Hepatic stellate cell (primary cell): Measurements from ENCODE around the gene TRAF3.
"Not testable (repeated sequence)": the region's sequence is repeated elsewhere in the genome, so short reads cannot be mapped to it uniquely, and the experiment has no call there.

Experiments used
- DNase-seq: peaks from one replicate; pipeline ENCODE4 v3.0.0; 2011; ENCODE audit warnings: low spot score

The TRAF3 gene

GRCh38 chr14:102807013-102807406 lies 29.8 kb downstream of the TRAF3 start:
- no peak for DNase-seq

GRCh38 chr14:102809870-102810269 lies 32.6 kb downstream of the TRAF3 start:
- no peak for DNase-seq

- no peak for DNase-seq
These were observed 33.3 kb downstream of the TRAF3 start for GRCh38 chr14:102810523-102810922.

GRCh38 chr14:102811254-102811963 lies 34.2 kb downstream of the TRAF3 start:
- DNase-seq: no peak

GRCh38 chr14:102811971-102812370 lies 34.7 kb downstream of the TRAF3 start:
- no peak for DNase-seq

GRCh38 chr14:102813691-102814090 lies 36.4 kb downstream of the TRAF3 start:
- no peak for DNase-seq

- DNase-seq: no peak
These were observed 40.1 kb downstream of the TRAF3 start for GRCh38 chr14:102817318-102817717.

GRCh38 chr14:102817942-102818940 lies 41.0 kb downstream of the TRAF3 start:
- no peak for DNase-seq

- DNase-seq: no peak
These were observed 42.0 kb downstream of the TRAF3 start for GRCh38 chr14:102819176-102819628.

- DNase-seq: no peak
These were observed 42.6 kb downstream of the TRAF3 start for GRCh38 chr14:102819747-102820330.

GRCh38 chr14:102821252-102821651 lies 44.0 kb downstream of the TRAF3 start:
- DNase-seq: no peak

- DNase-seq: no peak
These were observed 45.1 kb downstream of the TRAF3 start for GRCh38 chr14:102822311-102822863.

- not testable (repeated sequence) for DNase-seq
These were observed 45.6 kb downstream of the TRAF3 start for GRCh38 chr14:102822887-102823286.

- DNase-seq: no peak
These were observed 46.3 kb downstream of the TRAF3 start for GRCh38 chr14:102823546-102823945.

GRCh38 chr14:102824832-102825231 lies 47.6 kb downstream of the TRAF3 start:
- peak; percentile 27 for DNase-seq

GRCh38 chr14:102825307-102826095 lies 48.3 kb downstream of the TRAF3 start:
- DNase-seq: no peak

GRCh38 chr14:102826161-102826560 lies 48.9 kb downstream of the TRAF3 start:
- DNase-seq: no peak

- no peak for DNase-seq
These were observed 49.8 kb downstream of the TRAF3 start for GRCh38 chr14:102826751-102827675.

GRCh38 chr14:102827716-102828115 lies 50.5 kb downstream of the TRAF3 start:
- DNase-seq: no peak

- DNase-seq: no peak
These were observed 50.9 kb downstream of the TRAF3 start for GRCh38 chr14:102828151-102828550.
